HG02852 (cell line): ENCODE measurements around the gene SPATS2L.

Experiments
- ATAC-seq: cut with Tn5 transposase; IDR thresholded peaks from one replicate; pipeline ENCODE4 v1.9.1; 2021; ENCODE audit warnings: mild to moderate bottlenecking, moderate library complexity; ENCODE audit not compliant: unreplicated experiment

The SPATS2L gene

DNA sequence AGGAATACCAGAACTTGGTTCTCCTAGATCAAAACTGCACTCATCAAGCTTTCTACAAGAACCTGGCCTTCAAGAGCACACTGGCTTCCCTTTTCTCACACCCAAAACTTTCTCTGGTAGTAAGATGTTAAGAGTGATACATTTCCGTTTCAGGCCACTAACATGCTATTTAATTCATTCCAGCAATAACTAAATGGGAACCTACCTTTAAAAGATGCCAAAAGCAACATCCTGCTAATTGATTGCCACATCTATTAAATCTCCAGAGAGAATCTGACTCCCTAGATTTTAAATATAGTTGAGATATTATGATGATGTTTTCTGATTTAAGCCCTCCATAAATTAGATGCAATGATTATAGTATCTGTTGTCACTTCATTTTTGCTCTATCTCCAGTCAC lies 131.8 kb downstream of the SPATS2L start:
- no peak for ATAC-seq

DNA sequence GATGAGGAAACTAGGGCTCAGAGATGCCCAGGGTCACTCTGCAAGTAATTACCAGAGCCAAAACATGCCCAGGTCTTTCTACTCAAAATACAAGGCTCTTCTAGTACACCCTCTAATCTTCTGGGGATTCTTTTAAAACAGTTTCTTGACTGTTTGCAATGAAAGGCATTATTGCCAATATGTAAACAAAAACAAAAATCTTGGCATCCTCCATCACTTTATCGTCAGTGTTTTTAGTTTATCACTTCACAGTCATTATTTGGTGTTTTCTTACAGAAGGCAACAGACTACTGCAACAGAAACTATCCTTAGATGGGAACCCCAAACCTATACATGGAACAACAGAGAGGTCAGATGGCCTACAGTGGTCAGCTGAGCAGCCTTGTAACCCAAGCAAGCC lies 132.4 kb downstream of the SPATS2L start:
- no peak for ATAC-seq

DNA sequence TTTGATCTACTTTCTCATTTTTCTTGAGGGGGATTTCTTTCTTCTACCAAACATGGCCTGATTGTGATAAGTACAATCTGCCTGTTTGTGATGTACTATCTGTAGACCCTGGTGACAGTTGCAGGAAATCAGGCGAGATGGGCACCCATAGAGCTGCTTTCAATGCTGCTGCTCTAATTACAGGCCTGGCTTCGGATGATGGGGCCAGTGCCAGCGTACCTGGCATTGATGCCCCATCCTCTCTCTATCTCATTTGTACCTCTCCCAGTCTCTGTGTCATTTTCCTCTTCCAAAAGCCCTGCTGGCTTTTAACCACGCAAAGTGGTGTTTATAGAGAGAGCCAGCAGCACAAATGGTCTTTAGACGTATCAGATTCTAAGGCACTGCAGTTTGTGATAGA lies 133.5 kb downstream of the SPATS2L start:
- no peak for ATAC-seq

DNA sequence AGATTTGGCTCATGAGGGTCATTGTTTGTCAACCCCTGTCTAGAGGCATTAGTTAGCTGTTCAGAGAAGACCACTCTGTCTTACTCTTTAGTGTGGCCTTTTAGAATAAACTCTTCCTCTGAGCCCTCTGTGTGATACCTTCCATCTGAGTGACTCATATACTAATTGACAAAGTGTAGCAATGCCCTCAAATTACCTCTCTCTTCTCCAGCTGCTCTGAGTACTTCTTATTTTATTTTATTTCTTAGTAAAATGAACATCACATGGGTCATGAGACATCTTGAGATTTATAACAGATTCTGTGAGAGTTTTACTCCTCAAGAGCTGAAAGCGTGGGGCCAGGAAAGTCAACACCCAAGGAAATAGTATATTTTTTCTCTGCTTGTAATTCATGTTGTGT lies 136.0 kb downstream of the SPATS2L start:
- ATAC-seq = no peak

DNA sequence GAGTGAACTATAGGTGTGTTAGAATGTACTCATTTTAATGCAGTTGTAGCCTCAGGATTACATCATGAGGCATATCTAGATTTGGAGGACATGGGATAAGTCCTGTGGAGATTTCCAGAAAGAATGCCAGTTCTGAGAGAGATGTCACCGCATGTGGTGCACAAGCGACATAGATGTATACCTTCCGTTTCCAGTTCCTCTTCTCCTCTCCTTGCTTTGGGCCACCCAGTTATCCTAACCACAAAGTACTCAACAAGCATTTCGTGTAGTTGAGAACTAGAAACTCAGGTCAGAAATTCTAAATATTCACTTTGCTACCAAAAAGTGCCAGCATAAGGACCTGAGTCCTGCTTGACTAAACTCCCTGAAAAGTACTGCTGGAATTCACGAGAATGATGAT lies 136.9 kb downstream of the SPATS2L start:
- ATAC-seq = no peak

DNA sequence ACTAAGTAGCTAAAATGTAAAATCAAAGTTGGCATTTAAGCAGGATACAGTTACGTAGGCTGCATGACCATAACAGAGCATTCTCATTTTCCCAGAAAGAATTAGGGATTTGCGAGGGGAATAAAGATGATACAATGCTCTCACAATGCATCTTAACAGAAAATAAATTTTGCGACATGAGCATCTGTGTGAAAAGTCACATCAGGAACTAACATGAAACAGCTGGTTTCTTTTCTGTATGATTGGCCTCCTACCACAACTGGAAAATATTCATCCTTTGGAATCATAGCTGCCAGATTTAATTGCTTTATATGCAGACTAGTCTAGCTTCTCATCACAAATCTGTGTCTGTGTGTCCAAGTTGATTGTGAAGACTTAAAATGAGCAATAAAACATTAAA lies 137.4 kb downstream of the SPATS2L start:
- ATAC-seq = no peak

DNA sequence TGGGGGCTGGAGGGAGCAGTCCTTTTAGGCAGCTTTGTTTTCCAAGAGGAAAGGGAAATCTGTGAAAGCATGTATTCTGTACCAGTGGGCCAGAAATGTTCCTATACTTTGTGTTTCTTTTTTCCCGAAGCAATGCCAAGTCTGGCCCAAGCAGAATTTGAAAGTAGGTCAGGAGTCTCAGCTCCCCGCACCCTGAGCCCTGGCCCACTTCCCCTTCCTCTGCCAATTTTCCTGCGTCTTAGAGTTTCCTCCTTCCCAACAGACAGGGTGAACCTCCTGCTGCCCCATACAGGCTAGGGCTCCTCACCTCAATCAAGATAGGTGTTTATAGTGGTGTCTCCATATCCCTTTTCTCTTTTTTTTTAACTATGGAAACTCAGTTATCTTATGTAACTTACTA lies 138.0 kb downstream of the SPATS2L start:
- ATAC-seq = no peak

DNA sequence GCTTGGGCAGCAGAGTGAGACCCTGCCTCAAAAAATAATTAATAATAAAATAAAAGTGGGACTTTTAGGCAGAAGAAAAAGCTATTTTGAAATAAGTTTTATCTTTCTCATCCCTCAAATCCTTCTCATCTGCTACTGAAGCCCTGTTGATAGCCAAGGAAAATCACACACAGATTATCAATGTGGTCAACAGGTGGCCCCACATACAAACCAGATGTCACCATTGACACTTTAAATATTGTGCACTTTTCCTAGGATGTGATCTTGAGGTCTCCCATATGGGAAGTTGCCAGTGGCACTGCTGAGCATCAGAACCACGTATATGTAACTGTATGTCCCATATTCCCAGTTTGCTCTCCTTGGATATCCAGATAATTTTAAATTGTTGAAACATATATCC lies 138.8 kb downstream of the SPATS2L start:
- no peak for ATAC-seq

DNA sequence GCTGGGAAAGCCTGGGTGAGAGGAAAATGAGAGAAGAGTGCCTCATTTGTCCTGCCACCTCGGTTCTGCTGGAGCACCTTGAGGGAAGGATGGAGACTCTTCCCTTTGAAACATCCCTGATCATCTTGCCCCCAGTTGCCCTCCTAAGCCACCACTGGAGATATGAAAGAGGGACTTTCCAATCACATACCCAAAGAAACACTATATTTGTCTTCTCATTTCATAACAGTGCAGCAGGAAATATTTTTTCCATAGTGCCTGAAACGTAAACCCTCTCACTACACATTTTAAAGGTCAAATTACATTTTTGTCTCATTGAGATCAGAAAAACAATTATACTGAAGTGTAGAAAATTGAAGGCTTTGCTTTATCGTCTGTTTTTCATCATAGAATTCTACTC lies 140.1 kb downstream of the SPATS2L start:
- ATAC-seq = no peak

DNA sequence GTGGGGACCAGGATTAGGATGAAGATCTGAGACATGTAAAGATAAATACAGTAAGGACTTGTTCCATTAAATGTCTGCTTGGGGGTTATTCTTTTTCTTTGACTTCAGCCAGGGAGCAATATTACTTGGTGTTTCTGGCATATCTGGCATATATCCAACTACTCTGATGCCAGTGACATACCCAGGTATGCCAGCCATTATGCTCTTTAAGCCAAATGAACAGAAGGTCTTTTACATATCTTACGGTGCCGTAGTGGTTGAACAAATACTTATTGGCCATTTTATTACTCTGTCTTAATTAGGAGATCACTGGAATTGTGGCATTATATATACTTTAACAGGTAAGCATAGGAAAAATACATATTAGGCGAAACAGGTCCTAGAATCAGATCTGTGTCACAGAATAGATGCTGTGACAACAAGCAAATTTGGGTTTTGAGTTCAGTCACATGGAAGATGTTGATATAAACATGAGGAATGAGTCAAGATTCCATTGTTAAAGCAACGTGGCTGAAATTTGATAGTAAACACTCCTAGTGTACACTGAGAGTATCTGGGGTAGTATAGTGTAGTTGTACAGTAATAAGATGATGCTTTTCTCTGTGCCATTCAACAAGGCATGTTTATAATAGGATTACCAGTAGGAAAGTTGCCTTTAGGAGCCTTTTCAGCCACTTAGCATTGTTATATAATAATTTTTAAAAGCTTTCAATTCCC lies 140.8 kb downstream of the SPATS2L start:
- ATAC-seq = no peak

DNA sequence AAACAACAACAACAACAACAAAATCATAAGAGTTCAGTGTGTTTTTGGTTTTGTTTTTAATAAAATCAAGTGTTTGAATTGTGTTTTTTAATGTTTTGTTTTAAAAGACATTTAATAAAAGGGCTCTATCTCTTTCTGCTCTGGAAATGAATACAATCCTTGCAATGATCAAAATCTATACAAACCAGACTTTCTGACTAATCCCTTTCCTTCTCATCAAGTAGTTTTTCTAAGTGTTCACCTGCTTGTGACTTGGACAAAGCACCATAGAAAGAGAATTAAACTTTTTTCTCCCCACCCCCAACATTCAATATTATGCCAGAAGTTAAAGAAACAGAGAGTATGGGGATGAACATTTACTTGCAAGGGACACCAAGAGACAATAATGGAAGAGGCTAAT lies 142.0 kb downstream of the SPATS2L start:
- ATAC-seq = no peak

DNA sequence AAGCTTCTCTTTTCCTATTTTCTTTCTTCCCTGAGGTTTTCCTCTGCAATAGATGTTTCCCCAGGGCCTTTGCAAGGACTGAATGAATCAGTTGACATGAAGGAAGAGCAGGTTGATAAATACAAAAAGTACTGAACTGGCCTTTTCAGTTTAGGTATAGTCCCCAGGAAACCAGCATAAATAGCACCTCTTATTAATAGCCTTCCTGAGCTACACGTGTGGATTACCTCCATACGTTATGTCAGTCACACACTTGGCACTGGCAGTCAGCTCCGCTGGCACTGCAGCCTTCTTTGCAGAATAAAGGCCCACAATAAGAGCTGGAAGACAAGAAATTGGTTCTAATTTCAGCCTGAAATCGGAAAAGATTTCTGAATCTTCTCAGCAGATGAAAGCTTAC lies 142.7 kb downstream of the SPATS2L start:
- no peak for ATAC-seq

DNA sequence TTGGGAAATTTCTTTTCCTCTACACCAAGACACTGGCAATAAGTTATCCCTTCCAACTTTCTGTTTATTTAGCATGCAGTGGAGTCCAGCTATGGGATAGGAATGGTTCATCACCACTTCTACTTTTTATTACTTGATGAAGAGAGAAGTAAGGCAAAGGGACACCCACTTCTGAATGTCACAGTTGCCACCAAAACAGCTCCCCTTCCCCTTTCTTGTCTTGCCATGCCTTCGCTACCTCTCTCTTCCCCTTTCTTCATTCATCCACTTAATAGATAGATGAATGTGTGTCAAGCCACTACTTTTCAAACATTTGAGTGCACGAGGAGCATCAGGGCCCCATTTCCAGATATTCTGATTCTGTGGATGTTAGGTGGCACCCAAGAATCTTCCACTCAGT lies 143.8 kb downstream of the SPATS2L start:
- no peak for ATAC-seq

DNA sequence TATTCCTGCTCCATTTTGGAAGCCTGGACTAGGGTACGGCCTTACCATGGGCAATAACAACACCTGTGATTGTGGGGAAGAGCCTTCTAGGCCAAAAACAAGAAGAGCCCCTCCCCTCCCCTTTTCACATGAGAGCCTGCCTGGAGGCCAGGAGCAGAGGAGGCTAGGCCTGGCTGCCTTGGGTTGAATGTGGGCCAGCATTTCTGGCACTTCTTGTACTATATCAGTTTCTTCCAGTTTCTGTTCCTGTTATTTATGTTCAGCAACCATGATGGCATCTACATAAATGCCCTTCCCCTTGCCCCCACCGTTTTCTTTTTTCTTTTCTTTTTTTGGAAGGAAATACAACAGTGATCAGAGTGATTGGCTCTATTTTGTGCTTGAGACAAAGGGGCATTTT lies 145.0 kb downstream of the SPATS2L start:
- no peak for ATAC-seq

DNA sequence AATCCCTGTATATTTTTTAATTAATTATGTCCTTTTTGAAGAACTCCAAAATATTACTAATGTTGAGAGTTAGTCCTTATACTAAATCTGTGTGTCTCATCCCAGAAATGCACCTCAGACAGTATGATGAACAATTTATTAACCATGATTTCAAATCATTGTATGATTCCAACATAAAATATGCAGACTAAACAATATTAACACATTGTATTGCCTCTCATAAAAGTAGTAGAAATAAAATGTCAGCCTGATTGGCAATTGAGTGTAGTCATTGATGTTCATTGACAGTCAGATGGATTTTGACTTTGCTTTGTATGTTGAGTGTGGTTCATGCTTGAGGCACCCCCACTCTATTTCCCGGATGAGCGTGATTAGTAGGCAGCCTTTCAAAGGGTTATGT lies 145.9 kb downstream of the SPATS2L start:
- ATAC-seq = no peak

DNA sequence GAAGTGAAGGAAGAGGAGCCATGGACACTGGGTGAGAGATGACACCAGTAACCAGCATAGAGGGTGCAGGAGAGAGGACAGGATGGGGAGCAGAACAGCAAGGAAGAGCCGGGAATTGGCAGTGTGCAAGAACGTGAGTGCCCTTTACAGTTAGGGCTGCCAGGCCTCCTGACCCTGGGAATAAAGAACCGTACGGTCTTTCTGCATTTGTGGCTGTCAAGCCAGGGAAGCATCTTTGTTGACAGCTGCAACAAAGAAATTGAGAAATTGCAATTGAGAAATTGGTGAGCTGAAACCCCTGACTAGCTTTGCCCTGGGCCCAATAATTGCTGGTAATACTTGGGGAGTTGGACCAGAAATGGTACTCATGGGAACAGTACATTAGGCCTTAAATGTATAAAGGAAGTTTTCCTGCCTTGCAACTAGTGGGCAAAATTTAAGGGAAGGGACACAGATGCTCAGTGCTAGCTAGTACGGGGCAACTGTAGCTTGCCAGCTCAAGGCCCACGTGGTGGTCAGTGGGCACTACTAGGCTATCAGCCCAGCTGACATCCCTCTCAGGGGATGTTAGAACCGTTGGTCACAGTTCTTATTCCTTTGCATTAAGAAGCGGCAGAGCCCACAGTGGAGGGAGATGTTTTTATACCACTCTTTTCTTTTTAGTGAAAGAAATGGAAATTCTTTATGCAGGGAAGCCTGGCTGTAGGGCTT lies 146.8 kb downstream of the SPATS2L start:
- no peak for ATAC-seq

DNA sequence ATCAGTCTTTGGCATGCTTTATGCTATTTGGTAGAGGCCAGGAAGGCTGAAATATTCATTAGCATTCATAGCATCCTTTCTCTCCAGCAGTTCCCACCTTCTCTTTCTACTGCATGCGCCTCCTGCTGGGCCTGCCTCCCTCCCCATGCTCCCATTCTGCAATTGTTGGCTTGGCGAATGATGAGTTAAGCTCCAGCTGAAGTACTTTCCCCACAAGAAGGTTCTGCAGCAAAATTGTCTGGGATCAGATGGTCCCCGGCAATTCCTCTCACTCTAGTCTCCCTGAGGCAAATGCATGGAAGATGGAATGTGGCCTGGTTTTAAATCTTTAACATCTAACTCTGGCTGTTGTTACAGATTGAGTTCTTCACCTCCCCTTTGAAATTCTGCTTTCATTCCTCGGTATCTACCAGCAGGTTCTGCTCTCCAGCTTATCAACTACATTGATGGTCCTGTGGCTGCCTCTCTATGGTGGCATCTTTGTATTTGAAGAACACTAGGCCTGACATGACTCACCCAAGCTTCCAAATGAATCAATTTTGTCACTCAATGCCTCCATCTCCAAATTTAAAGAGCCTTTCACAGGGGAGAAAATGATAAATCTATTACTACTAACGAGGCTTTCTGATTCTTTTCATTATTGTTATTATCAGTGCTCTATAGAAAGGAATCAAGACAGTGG lies 147.5 kb downstream of the SPATS2L start:
- ATAC-seq = no peak

DNA sequence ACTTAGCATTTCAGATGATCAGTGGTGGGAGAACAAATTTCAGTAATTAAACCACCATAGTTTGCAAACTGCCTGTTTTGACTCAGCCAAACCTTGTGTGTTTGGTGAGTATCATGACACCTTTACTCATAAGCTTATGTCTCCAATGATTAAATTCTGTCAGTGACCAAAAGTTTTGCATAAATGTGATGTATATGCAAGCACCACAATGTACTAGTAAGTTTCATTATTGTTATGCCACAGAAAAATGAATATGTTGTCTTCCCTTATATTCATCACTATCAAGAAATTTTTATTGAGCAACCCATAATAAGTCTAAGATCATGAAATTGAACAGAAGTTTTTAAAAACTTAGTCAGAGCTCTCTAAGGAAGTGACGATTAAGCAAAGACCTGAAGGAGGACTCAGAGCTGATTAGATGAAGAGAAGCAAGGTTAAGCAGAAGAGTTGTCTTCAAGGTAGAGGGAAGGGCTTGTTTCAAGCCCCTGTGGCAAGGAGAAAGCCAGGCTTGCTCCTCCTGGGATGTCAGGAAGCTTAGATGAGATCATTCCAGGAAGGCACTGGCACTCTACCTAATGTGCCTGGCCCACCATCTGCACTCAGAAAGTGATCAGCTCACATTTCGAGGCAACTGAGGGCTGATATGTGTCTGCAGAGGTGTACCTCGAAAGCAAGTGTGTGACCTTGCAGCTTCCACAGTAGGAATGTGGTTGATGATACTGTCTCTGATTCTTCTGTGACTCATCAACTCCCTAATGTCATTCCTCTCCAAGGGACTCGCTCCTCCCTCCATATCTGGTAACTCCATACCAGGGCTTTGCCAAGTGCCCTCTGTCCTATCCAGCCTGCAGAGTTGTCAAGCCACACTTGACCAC lies 148.7 kb downstream of the SPATS2L start:
- ATAC-seq = peak; percentile 85

DNA sequence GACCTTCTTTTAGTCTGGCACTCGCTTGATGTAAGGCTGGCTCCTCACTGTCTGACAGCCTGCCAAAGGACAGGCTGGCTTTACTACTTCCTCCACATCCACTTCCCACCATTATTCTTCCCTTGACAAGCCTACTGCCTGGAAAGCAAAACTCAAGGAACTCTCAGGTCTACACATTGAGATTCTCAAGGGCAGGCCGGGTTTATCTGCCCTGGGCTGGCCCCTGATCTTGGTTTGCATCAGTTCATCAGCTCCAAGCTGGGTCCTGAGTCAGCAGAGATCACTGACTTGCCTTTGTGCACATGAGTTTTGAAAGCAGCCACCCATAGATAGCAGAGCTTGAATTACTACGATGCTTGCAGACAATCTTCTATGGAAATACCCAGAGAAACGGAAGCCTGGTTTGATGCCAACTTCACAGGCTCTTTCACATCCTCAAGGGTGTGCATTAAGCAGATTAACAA lies 149.5 kb downstream of the SPATS2L start:
- peak; percentile 41 for ATAC-seq

DNA sequence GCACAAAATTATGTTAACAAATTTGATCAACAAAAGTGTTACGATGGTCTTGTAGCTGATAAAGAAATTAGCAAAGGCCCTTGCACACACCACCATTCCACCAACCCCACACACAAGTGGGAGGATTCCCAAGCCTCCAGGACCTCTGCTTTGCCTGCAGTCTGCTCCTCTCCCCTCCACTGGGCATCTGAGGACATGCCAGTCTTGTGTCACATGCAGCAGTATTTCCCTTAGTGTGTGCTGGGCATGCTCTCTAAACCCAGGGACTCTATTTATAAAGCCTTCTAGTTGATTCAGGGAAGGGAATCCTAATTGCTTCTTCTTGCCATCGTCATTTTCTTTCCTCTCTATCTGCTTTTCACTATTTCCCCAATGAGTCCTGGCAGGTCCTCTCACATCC lies 150.1 kb downstream of the SPATS2L start:
- no peak for ATAC-seq

DNA sequence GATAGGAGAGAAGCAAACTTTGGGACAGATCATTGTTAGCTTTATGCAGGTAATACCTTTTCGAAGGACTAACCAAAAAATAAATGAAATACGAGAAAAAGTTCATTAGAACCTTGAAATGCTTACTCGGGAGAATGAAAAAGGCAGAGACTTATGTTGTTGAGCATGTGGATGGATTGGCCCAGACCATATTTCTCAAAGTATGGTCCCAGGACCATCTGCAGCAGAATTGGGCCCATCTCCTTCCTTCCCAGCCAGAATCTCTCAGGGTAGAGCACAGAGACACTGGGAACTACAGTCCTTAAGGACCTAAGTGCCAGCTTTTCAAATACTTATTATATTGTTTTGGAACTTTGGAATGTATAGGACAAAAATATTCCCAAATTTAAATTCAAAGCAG lies 152.6 kb downstream of the SPATS2L start:
- no peak for ATAC-seq
